KG1 (cell line): Measurements from ENCODE around the gene SERAC1.

Experiments
- DNase-seq: peaks from one replicate; lab custom pipeline; 2025; lab: John Stamatoyannopoulos, UW

The SERAC1 gene

DNA sequence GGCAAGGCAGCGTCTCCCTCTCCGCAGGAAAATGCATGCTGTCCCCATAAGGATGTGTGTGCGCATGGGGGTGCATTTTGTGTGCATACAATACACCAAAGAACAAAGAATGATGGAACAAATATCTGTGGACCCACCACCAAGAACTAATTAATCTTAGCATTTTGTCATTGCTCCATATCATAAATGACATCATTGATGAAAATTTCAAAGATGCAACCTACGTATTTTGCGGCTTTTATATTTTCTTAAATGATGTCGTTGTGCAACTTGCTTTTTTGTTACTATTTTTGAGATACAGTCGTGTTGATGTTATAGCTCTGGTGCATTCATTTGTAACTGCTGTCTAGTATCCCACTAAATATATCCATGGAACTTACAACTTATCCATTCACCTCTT, 89.7 kb downstream of the SERAC1 start:
- no peak for DNase-seq

DNA sequence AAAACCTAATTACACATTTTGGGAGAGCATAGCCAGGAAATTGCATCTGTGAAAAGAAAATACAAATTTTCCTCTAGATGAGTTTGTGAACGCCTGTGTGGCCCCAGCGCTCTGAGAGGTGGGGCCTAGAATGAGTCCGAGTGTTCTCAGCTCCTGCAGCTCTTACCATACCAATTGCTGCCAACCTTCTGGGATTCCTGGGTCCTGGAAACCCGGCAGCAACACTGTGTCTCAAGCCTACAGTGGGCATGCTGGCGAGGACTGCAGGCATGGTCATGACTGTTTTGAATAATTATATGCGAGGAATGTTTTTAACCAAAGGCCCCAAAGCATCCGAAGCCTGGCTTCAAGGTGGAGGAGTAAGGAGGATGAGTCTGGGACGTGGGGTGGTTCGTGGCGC, 90.4 kb downstream of the SERAC1 start:
- no peak for DNase-seq

DNA sequence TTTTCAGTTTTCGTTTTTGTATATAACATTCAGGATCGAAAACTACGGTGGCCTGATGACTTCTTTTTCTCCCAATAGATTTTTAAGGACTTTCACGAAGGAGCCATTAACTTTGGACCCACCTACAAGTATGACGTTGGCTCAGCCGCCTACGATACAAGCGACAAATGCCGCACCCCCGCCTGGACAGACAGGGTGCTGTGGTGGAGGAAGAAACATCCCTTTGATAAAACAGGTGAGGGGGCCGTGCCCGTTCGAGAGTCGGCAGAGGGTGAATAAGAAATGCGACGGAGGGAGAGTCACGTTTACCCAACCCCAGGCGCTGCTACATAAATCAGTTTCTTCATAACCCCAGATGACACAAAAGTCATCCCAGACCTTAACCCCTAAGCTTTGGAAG, 91.5 kb downstream of the SERAC1 start:
- no peak for DNase-seq

DNA sequence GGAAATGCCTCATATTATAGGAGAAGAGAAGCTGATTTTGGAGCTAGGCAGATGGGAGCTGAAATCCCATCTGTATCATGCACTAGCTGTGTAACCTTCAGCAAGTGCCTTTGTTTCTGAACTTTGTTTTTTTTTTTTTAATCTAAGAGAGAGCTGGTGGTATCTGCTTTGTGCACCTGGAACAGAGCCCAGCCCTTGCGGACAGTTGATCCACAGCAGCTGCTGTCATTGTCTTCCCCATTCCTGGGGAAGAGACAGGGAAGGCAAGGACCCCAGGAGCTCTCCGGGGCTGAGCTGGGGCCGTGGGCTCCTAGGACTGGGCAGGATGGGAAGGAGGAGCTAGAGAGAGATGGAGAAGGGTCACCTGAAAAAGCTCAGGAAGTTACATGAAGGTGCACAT, 94.3 kb downstream of the SERAC1 start:
- no peak for DNase-seq

DNA sequence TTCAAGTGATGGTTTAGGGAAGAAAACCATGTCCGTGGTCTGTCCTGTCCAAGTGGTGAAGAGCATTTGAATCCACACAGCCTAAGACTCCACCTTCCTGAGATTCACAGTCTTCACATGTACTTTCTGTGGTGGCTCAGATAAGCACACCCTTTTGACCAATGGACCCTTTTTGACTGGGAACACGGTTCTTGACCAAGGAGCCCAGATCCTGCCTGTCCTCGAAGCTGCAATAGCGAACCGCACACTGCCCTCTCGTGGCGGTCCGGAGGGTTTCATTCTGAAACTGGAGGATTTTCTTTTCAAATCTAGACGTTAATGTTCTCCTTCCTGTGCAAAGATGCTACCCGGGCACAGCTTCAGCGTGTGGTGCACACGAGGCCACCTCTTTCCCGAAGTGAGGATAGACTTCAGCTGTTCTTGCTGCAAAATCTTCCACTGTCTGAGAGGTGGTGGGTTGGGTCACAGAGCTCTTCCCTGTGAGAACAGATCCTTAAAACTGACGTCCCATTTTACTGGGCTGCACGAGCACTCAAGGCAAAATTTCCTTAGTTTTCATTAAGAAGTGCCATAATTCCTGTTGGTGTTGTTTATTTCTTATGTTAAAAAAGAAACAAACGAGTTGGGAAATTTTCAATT, 95.9 kb downstream of the SERAC1 start:
- DNase-seq = peak; percentile 56

DNA sequence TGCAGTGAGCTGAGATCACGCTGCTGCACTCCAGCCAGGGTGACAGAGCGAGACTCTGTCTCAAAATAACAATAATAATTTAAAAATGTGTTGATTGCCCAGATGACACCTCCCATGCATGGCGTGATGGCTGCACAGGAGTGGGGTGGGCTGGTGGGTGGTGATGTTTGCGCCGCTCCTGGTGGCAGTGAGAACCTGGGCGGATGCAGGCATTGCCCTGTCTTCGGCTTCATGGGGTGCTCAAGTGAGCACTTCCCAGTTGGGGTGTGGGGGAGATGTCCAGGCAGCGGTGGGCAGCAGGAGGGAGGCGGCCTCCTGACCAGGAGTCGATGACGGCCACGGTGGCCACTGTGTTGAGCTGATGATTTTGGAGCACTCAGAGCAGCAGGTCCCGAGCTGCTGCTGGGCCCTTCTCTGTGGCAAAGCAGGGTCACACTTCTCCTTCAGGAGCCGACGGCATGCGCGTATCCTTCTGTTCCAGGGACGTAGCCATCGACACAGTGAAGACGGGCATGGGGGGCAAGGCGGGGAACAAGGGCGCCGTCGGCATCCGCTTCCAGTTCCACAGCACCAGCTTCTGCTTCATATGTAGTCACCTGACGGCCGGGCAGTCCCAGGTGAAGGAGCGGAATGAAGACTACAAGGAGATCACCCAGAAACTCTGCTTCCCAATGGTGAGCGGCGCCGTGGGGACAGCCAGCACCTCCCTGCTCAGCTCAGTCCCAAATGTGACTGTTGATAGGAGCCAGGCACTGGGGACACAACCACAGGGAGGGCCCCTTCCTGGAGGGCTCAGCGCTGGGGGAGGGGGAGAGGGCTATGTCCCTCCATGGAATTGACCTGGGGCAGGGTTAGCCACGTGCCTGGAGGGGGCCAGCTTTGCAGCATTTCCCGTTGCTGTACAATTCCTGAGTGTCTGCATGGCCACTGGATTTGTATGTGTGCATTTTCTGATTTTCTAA, 96.7 kb downstream of the SERAC1 start:
- no peak for DNase-seq

DNA sequence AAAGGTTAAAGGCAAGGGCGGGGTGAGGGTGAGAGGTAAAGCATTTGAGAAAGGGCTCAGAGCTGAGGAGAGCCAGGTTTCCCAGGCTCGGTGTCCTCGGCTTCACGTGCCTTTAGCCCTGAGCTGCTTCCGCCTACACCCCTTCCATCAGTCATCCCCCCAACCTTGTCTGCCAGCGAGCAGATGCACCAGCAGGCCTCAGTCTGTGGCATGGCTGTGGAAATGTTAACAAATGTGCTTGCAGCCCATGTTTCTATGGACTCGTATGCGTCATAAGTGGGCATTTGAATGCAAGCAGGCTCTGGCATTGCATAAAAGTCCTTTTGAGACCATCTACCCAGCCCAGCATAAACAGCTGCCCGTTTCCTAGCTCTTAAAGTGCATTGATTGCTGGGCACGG, 97.5 kb downstream of the SERAC1 start:
- DNase-seq = no peak

DNA sequence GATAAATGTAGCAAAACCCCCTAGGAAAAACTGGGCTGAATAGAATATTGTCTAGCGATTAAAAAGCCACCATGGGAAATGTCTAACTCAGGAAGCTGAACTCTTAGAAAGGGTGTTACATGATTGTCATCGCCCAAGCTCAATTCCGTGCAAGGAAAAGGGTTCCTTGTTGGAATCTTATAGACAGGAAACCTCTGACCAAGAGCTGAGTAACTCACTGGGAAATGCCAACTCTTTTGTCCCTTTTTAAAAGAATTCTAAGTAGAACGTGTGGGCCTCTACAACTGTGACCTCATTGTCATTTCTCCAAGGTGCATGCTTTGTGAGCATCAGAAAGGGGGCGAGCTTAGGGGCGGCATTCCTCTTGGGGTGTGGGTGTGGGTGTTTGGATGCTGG, 98.3 kb downstream of the SERAC1 start:
- no peak for DNase-seq

DNA sequence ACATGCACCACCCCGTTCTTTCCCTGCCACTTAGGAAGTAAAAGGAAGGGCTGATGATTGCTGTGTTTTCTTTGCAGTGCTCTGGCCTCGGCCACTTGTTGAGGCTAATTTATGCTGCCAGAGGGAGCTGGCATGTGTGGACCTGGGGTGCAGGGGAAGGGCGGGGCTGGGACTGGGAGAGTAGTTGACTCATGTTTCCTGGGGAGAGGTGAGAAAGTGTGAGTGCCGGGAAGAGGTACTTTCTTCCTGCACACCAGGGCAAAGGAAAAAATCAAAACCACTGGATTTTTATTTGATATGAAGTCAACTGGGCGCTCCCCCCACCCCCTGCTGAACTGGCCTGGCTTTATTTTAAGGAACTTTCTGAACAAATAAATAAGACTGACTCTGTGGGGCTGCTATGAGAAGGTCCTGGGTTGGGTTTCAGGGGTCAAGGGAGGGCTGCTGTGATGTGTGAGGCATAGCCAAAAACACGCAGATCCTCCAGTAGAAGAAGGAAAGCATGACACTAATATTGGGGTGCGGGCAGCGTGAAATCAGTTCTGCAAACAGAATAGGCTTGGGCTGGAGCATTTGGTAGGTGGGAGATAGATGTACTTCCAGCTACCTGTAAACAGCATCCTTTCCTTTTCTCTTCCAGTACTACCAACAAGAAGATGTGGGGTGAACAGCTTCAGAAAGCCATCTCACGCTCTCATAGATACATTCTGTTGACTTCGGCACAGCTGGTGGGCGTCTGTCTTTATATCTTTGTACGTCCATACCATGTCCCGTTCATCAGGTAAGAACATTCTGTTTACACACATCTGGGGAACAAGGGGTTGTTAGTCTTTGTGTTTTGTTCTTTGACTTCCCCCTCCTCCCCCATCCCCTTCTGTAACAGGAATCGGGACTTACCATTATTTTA, 98.9 kb downstream of the SERAC1 start:
- no peak for DNase-seq

DNA sequence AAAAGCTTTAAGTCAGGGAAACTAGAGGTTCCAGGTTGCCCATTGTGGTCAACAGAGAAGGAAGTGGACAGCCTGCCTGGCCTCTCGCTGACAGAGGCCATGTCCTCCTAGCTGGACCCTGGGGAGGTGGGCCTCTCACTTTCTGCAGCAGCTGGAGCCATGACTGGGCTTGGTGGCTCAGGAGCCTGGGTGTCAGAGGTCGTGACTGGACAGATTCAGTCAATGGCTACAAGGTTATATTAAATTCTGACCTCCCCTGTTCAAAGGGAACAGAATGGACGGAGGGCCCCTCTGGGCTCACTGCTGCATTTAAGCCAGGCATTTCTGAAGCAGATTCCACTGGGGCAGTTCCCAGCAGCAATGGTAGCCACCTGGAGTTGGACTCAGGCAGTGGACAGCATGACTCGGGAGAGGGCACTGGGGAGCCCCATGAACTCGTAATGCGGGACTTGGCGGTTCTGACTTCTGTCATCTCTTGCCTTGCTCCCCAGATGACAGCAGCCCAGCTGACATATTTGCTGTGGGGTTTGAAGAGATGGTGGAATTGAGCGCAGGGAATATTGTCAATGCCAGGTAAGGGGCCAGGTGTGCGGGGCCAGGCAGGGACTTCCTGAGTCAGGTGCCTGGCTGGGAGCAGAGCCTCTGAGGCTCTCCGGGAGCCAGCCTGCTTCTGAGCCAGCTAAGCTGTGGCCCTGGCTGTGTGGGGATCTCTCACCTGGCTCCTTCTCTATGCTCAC, 99.7 kb downstream of the SERAC1 start:
- no peak for DNase-seq

DNA sequence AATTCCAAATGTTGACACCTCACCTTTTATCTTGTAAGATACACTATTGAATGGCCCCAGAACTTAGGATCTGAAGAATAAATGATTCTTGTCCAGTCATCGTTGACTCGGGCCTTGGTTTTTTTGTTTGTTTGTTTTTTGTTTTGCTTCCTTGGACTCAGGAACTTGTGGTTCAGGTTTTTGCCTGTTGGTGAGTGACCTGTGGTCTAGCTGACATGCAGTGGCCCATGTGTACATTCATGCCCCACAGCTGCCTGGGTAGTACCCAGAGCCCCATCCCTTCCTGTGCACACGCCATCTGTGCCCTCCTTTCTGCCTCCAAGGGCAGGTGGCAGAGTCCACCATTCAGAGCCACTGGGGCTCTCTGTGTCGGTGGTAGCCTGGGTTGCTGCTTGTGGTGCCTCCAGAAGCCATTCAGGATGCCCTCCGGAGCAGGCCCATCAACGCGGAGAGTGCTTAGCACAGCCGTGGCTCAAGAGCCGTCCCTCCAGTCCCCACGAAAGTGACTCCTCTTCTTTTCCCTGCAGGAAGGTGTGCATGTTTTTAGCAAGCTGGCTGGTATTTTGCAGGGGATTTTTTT, 100.5 kb downstream of the SERAC1 start:
- DNase-seq = no peak

DNA sequence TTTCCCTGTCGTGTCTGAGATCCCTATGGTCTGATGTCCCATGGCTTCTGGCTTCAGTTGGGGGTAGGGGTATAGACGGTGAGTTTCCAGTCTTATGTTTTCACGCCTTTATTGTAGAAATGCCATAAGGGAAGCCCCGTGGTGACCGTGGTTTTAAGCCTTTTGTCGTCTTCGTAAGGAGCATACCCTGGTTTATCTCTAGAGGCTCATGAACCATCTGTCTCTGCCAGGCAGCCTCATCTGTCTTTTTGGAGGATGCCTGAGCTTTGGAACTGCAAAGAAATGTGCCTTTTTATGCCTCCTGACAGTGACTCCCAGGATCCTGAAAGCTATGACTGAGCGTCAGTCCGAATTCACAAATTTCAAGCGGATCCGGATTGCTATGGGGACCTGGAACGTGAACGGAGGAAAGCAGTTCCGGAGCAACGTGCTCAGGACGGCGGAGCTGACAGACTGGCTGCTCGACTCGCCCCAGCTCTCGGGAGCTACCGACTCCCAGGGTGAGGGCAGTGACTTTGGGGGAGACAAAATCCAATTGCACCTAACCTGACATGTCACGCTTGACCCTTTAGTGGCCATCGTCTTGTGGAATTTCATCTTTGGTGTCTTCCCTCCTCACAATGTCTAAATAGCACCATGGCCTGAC, 101.8 kb downstream of the SERAC1 start:
- no peak for DNase-seq

DNA sequence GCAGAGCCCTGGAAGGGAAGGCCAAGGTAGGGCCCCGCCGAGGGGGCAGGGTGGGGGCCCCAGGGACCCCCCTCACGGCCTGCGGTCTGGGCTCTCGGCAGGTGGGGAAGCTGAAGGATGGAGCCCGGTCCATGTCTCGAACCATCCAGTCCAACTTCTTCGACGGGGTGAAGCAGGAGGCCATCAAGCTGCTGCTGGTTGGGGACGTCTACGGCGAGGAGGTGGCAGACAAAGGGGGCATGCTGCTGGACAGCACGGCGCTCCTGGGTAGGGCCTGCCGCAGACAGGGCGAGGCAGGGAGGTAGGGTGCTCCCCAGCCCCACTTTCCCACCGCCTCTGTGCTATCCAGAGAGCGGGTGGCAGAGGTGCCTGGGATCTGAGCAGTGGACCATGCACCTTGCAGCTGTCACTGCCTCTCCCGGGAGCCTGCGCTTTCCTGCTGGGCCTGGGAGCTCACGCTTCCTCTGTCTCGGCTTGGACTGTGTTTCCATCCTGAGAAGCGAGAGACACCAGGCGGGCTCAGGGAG, 103.3 kb downstream of the SERAC1 start:
- no peak for DNase-seq

DNA sequence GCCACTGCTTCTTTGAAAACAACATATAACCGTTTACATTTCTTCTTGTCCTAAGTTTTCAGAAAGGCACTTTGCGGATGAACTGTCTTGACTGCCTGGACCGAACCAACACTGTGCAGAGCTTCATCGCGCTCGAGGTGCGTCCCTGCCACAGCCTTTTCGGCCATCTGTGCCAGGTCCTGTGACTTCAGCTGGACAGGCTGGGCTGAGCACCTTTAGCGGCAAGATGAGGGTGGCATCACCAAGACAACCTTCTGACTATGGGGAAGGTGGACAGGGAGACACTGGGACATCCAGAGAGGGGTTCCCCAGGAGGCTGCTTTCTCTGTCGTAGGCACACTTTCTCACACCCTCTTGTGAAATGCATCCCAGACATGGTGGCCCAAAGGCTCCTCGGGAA, 104.3 kb downstream of the SERAC1 start:
- no peak for DNase-seq

DNA sequence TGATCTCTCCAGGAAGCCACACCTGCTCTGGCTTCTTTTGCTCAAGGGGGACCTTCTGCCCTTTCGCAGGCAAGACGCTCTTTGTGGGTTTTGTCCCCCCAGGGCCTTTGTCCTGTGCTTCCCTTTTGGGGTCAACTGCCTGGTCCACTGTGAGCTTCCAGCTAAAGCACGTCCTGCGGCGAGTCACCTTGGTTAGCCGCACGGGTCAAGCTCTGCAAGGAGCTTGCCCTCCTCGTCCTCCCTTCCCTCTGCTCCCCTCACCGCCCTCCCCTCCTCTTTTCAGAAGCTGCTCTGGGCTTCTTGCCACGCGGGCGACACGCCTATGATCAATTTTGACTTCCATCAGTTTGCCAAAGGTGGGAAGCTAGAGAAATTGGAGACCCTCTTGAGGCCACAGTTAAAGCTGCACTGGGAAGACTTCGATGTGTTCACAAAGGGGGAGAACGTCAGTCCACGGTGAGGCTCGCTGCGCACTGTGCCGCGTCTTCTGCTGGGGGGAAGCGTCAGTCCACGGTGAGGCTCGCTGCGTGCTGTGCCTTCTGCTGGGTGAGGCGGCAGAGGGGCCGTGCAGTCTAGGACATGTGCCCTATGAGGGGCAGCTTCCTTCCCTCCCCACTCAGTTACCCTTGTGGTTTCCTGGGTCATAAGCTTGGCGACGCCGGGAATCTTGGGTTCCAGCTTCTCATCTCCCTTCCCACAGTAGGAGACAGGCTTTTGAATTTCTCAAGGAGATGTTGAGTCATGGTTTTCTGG, 106.2 kb downstream of the SERAC1 start:
- DNase-seq = no peak

DNA sequence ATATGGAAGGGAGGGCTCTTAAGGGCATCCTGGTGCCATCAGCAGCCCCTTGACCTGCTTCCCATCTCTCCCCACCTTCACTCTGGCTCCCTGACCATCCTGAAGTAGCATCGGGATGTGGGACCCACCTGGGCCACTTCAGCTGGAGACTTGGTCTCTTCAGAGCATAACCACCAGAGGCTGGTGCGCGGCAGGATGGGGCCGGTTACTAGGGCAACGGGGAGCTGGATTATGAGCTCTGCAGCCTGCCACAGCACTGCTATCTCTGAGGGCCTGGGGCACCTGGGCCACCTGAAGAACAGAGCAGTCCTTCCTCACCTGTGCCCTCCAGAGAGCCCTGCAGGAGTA, 106.7 kb downstream of the SERAC1 start:
- DNase-seq = no peak

DNA sequence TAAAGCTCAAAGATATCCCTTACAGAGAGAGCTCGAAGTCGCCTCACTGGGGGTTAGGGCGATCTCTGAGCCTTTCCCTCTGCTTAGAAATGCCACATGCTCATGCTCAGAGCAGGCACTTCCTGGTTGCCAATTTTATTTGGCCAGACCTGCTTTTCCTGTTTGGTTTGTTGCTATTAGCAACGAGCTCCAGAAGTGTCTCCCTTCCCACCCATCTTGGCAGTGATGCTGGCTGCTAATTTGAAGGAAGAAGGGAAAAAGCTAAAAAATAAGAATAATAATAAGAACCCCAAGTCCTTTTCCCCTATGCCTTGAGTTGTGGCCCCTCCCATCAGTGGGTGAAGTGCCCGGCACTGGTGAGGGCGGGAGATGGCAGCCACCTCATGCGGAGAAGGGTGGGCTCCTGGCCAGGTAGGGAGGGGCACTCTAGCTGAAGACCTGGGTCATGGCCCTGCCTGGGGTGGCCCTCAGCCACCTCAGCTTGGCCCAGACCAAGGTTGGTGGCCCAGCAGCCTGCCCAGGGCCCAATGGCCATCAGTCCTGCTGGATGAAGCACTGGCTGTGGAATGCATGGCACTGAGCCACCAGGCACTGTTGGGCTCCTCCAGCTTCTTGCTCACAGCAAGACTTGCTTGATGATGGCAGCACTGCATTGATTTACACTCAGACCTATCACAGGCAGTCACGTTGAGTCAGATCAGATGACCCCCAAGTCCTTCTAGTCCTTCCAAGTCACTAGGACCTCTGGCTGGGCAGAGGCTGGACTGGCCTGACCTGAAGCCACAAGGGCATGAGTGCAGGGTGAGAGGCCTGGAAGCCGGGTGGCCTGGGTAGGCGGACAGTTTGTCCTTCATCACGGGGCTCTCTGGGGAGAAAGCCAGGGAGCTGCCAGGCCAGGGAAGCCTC, 107.4 kb downstream of the SERAC1 start:
- no peak for DNase-seq
